NCI-H226 (cell line): Measurements from ENCODE around the gene PSENEN.

Source experiments
- DNase-seq: peaks from one replicate; pipeline ENCODE4 v3.0.0-alpha.2; 2015

PSENEN gene

GRCh38 chr19:35736913-35737886, 8.3 kb upstream of the PSENEN start:
- no peak for DNase-seq

- no peak for DNase-seq
Measured at GRCh38 chr19:35738021-35738886, 7.2 kb upstream of the PSENEN start.

- DNase-seq: no peak
Measured at GRCh38 chr19:35738887-35739229, 6.6 kb upstream of the PSENEN start.

- DNase-seq: no peak
Measured at GRCh38 chr19:35739275-35740107, 6.0 kb upstream of the PSENEN start.

GRCh38 chr19:35740108-35740422, 5.4 kb upstream of the PSENEN start:
- DNase-seq: no peak

GRCh38 chr19:35740423-35741202, 4.8 kb upstream of the PSENEN start:
- DNase-seq: peak; percentile 97

- no peak for DNase-seq
Measured at GRCh38 chr19:35741203-35741515, 4.3 kb upstream of the PSENEN start.

- DNase-seq: no peak
Measured at GRCh38 chr19:35742121-35742724, 3.2 kb upstream of the PSENEN start, which contains the start of gene IGFLR1. IGFLR1 (minus strand) TSS chr19:35742452; CDS start chr19:35741180, 1,272 bp downstream.

- DNase-seq: no peak
Measured at GRCh38 chr19:35743640-35744429, 1.6 kb upstream of the PSENEN start.

GRCh38 chr19:35744430-35745327, 772 bp upstream of the PSENEN start:
- DNase-seq: peak; percentile 90

- DNase-seq: no peak
Measured at GRCh38 chr19:35746087-35746462, 624 bp downstream of the PSENEN start.

- DNase-seq: no peak
Measured at GRCh38 chr19:35746531-35746930, 1.1 kb downstream of the PSENEN start.

GRCh38 chr19:35748106-35749020, 2.9 kb downstream of the PSENEN start, which contains the start of gene LIN37:
LIN37 (plus strand) TSS chr19:35748576; CDS start chr19:35748725, 149 bp downstream.
- DNase-seq: peak; percentile 98

GRCh38 chr19:35750167-35750566, 4.7 kb downstream of the PSENEN start:
- DNase-seq: no peak

GRCh38 chr19:35751839-35752745, 6.6 kb downstream of the PSENEN start:
- DNase-seq: no peak

- no peak for DNase-seq
Measured at GRCh38 chr19:35752746-35753350, 7.4 kb downstream of the PSENEN start.
